Heart left ventricle (tissue), 13 donors: ENCODE data around the gene GATA3.

Source experiments
- POLR2A ChIP-seq, 2 donors: fragments of 450-650 bp; IDR thresholded peaks; one replicate each; pipeline ENCODE4 v1.6.1; 2017; ENCODE audit warnings: antibody characterized with exemption in 2 of 2, mild to moderate bottlenecking in 2 of 2, moderate library complexity in 2 of 2
- TF ChIP-seq, protein P1 (sequence below), 12 donors: fragments of 200-600 bp; sonication (generic) in 4 of 12; IDR thresholded peaks; one replicate each; pipeline versions ENCODE4 v1.5.0 to v1.8.0; 2018 to 2022; ENCODE audit warnings: antibody characterized with exemption in 12 of 12, mild to moderate bottlenecking in 5 of 12
- donor health status: ischemic (EF 13 %, LVEDD 7.1; RV severe dilation, severe dysfunction).
- donor health status: DM: no; HTN: yes; CAD: no.
- donor health status: DM: no; HTN: no; CAD: no.
- donor health status: ischemic (EF 25% LVEDD 6.9; RV normal size, moderate dysfunction).
- donor health status: ischemic (EF 25% LVEDD 5.7; RV mildly dilated, moderate dysfunction).
- donor health status: ischemic (EF 35%, LVEDD 5.7; RV mildly dilated, moderate dysfunction).
- donor health status: nonischemic (EF 11% LVEDD 7.7; RV severe dilation, severe dysfunction).
- donor health status: DM: yes; HTN: yes; CAD: no.
- donor health status: PGD.
- donor health status: ischemic (EF 29% LVEDD 5.4; RV normal size, mild dysfunction).
- donor health status: nonischemic (EF 23%, LVEDD 6.1; RV moderate dilation, normal function).

DNA sequence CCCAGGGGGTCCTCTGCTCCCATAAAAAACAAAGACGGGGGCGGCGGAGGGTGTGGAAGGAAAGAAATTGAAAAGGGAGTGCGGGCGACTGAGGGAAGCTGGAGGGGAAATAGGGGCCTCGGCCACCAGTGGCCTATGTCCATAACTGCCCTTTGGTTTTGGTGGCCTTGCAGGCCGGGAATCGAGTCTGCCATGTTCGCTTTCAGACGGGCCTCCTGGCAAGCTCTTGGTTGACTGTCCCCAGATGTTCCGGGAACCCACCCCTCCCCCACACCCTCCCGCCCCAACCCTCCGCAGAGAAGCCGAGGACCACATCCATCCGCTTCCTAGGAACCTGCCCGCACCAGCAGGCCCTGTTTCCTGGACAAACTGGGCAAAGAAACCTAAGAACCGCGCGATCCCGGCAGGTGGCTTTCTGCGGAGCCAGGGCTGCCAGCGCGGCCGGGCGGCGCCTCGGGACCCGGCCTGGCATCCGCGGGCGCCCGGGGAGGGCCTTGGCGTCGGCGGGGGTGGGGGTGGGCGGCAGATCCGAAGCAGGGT lies 20.0 kb upstream of the GATA3 start:
- TF ChIP-seq, protein P1, sequence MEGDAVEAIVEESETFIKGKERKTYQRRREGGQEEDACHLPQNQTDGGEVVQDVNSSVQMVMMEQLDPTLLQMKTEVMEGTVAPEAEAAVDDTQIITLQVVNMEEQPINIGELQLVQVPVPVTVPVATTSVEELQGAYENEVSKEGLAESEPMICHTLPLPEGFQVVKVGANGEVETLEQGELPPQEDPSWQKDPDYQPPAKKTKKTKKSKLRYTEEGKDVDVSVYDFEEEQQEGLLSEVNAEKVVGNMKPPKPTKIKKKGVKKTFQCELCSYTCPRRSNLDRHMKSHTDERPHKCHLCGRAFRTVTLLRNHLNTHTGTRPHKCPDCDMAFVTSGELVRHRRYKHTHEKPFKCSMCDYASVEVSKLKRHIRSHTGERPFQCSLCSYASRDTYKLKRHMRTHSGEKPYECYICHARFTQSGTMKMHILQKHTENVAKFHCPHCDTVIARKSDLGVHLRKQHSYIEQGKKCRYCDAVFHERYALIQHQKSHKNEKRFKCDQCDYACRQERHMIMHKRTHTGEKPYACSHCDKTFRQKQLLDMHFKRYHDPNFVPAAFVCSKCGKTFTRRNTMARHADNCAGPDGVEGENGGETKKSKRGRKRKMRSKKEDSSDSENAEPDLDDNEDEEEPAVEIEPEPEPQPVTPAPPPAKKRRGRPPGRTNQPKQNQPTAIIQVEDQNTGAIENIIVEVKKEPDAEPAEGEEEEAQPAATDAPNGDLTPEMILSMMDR (IDR thresholded peaks at IDR 0.05) = no peak
- TF ChIP-seq POLR2A (IDR thresholded peaks at IDR 0.05) = no peak
